ENCODE measurements around the gene TFF3.

DNA sequence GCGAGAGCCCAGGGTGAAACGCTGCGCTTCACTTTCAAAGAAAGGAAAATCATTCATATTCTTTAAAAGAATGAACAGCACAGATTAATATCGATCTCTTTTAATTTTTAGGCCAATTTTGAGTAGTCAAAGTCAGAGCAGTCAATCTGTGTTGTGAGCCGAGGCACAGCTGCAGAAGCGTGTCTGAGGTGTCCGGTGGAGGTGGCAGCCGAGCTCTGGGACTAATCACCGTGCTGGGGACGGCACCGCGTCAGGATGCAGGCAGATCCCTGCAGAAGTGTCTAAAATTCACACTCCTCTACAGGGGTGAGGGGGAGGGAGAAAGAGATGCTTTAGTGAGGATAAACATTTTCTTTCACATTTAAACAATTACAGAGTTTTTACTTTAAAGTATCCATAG is 47.0 kb upstream of the TFF3 start:
- TF ChIP-seq, protein P1, sequence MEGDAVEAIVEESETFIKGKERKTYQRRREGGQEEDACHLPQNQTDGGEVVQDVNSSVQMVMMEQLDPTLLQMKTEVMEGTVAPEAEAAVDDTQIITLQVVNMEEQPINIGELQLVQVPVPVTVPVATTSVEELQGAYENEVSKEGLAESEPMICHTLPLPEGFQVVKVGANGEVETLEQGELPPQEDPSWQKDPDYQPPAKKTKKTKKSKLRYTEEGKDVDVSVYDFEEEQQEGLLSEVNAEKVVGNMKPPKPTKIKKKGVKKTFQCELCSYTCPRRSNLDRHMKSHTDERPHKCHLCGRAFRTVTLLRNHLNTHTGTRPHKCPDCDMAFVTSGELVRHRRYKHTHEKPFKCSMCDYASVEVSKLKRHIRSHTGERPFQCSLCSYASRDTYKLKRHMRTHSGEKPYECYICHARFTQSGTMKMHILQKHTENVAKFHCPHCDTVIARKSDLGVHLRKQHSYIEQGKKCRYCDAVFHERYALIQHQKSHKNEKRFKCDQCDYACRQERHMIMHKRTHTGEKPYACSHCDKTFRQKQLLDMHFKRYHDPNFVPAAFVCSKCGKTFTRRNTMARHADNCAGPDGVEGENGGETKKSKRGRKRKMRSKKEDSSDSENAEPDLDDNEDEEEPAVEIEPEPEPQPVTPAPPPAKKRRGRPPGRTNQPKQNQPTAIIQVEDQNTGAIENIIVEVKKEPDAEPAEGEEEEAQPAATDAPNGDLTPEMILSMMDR (conservative IDR thresholded peaks at IDR 0.05; ENCODE audit: low read length): no peak
- no peak for TF ChIP-seq EZH2phosphoT487 (IDR thresholded peaks at IDR 0.05; ENCODE audit: borderline replicate concordance, low read depth, low read length)
